HL-60 (cell line): Measurements from ENCODE around the gene VWA5B2.
A peak's percentile ranks its signal among the peaks of the same experiment; 100 is the strongest.

Experiments used
- DNase-seq, 2 experiments: peaks; one replicate each; pipeline ENCODE4 v3.0.0-alpha.2; 2010 to 2020; ENCODE audit warnings: low read depth in 1 of 2, low spot score in 1 of 2
- H3K27ac ChIP-seq: fragments of 250-450 bp; sonication (Bioruptor Pico); replicated peaks from 2 replicates; pipeline ENCODE4 v1.5.1; 2020; ENCODE audit warnings: mild to moderate bottlenecking, moderate library complexity
- H3K27me3 ChIP-seq: fragments of 250-450 bp; sonication (Bioruptor Pico); 2 replicates; pipeline ENCODE4 v1.5.1; 2021; ENCODE audit warnings: mild to moderate bottlenecking, moderate library complexity; ENCODE audit not compliant: insufficient read depth, poor library complexity, severe bottlenecking
- H3K4me3 ChIP-seq: replicated peaks from 2 replicates; pipeline ENCODE4 v1.5.1; 2011; ENCODE audit warnings: mild to moderate bottlenecking, control low read depth, low read length; ENCODE audit not compliant: insufficient read depth
- CTCF ChIP-seq: IDR thresholded peaks from one replicate; pipeline ENCODE4 v1.5.1; 2011; ENCODE audit warnings: low read length, control low read depth, inconsistent platforms; ENCODE audit not compliant: insufficient read depth
- GABPA ChIP-seq: IDR thresholded peaks from 2 replicates; pipeline ENCODE4 v1.6.1; 2012; ENCODE audit warnings: low read depth
- POLR2AphosphoS5 ChIP-seq: IDR thresholded peaks from 2 replicates; pipeline ENCODE4 v1.6.1; 2012; ENCODE audit warnings: low read depth
- REST ChIP-seq: IDR thresholded peaks from 2 replicates; pipeline ENCODE4 v1.6.1; 2012; ENCODE audit warnings: low read depth; ENCODE audit not compliant: insufficient replicate concordance
- SPI1 ChIP-seq: IDR thresholded peaks from 2 replicates; pipeline ENCODE4 v1.6.1; 2012; ENCODE audit warnings: low read depth, mild to moderate bottlenecking, borderline replicate concordance

VWA5B2 gene

GRCh38 chr3:184240384-184241140, 11.2 kb downstream of the VWA5B2 start:
- TF ChIP-seq POLR2AphosphoS5 (peak; percentile 31; the same call in 1 of the 2 replicates), GABPA (no peak), SPI1 (no peak), REST (peak; percentile 97), CTCF (no peak)
- no peak overlapping the region for H3K4me3 ChIP-seq

GRCh38 chr3:184241141-184241446, 11.7 kb downstream of the VWA5B2 start:
- no peak overlapping the region for H3K27ac ChIP-seq
- no peaks in the 10 kb centered on the region for H3K27me3 ChIP-seq
- no peak overlapping the region for H3K4me3 ChIP-seq

More at GRCh38 chr3:184240384-184241140, 11.2 kb downstream of the VWA5B2 start:
- Histone ChIP-seq H3K27ac (no peak overlapping the region), H3K27me3 (no peaks in the 10 kb centered on the region)
- DNase-seq = peak in 1 of 2 experiments; percentile 36

More at GRCh38 chr3:184241141-184241446, 11.7 kb downstream of the VWA5B2 start:
- no peak for DNase-seq
- TF ChIP-seq POLR2AphosphoS5 = no peak
- TF ChIP-seq CTCF = no peak
- no peak for TF ChIP-seq GABPA
- no peak for TF ChIP-seq SPI1
- no peak for TF ChIP-seq REST
